ENCODE measurements around the gene RHO.

Gene RHO

DNA sequence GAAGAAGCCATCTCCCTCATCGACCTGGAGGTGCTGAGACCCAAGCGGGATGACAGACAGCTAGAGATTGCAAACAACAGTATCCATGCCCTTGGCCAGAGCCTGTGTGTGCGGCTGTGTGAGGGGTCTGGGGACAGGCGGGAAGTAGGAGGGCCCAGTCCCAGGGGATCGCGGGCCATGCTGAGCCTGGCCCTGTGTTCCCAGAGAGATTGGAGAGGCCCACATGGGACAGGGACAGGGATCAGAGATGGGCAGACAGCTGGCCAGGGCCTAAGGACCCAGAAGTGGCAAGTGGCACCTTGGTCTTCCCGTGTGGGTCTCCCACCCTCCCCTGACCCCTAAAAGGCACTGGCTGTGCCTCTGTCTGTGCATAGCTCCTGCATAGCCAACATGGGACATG is 10.9 kb upstream of the RHO start:
- no peak overlapping the region for H3K9ac ChIP-seq (ENCODE audit: low read length)
- no peak overlapping the region for H2AFZ ChIP-seq (ENCODE audit: low read length)
- H4K20me1 ChIP-seq (ENCODE audit: insufficient read depth, low read length), result no peaks in the 10 kb centered on the region
- H3K36me3 ChIP-seq (replicated peaks; ENCODE audit: insufficient read depth, low read length), result no peaks in the 10 kb centered on the region
- no peaks in the 10 kb centered on the region for H3K9me2 ChIP-seq (replicated peaks; ENCODE audit: insufficient read depth, low read length)
- no peaks in the 10 kb centered on the region for H3K4me1 ChIP-seq (ENCODE audit: low read length)
- H3K4me2 ChIP-seq (ENCODE audit: low read depth, low read length), result no peak overlapping the region
- H3K4me3 ChIP-seq (ENCODE audit: low read length), result no peak overlapping the region
- H3K27me3 ChIP-seq (replicated peaks; ENCODE audit: insufficient read depth, low read length), result no peaks in the 10 kb centered on the region
- no peaks in the 10 kb centered on the region for H3F3A ChIP-seq (ENCODE audit: insufficient read depth, low read length)
- DNase-seq, result no peak
- TF ChIP-seq CTCF (IDR thresholded peaks at IDR 0.05; ENCODE audit: low read length), result no peak
- TF ChIP-seq EZH2 (optimal IDR thresholded peaks at IDR 0.05; ENCODE audit: low read depth, low read length), result no peak
- TF ChIP-seq EZH2phosphoT487 (IDR thresholded peaks at IDR 0.05; ENCODE audit: low read length), result no peak
- H3K27ac ChIP-seq (ENCODE audit: low read length), result no peak overlapping the region
- H3K79me2 ChIP-seq (ENCODE audit: low read length), result no peaks in the 10 kb centered on the region
- H3K9me3 ChIP-seq (replicated peaks; ENCODE audit: insufficient read depth, low read length), result no peaks in the 10 kb centered on the region

DNA sequence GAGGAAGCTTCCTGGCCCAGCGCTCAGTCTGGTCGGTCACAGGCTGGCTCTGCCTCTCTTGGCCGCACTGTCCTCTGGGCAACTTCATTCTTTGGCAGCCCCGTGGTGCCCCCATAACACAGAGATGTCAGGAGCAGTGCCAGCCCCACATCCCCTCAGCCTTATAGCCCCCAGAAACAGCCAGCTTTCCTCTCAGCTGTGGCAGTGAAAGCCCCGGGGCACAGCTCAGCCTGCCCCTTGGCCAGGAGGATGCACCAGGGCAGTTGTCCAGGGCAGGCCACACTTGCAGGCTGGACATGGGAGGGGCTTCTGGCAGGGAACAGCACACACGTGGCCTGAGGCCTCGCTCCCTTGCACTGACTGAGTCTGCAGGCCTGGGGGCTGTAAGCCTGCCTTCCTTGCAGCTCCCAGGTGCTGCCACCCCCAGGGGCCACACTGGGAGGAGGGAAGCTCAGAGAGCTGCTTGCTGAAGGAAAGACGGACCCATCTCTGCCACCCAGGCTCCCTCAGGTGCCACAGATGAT is 10.3 kb upstream of the RHO start:
- Histone ChIP-seq H3K27me3 (replicated peaks; ENCODE audit: insufficient read depth, low read length) (no peaks in the 10 kb centered on the region), H3K4me2 (ENCODE audit: low read depth, low read length) (no peak overlapping the region), H4K20me1 (ENCODE audit: insufficient read depth, low read length) (no peaks in the 10 kb centered on the region), H3K27ac (ENCODE audit: low read length) (no peak overlapping the region), H3K79me2 (ENCODE audit: low read length) (no peaks in the 10 kb centered on the region), H3K4me3 (ENCODE audit: low read length) (no peak overlapping the region), H3K9ac (ENCODE audit: low read length) (no peak overlapping the region), H2AFZ (ENCODE audit: low read length) (no peak overlapping the region), H3K36me3 (replicated peaks; ENCODE audit: insufficient read depth, low read length) (no peaks in the 10 kb centered on the region), H3K9me2 (replicated peaks; ENCODE audit: insufficient read depth, low read length) (no peaks in the 10 kb centered on the region), H3K4me1 (ENCODE audit: low read length) (no peaks in the 10 kb centered on the region), H3K9me3 (replicated peaks; ENCODE audit: insufficient read depth, low read length) (no peaks in the 10 kb centered on the region), H3F3A (ENCODE audit: insufficient read depth, low read length) (no peaks in the 10 kb centered on the region)
- TF ChIP-seq EZH2phosphoT487 (IDR thresholded peaks at IDR 0.05; ENCODE audit: low read length) (no peak), CTCF (IDR thresholded peaks at IDR 0.05; ENCODE audit: low read length) (no peak), EZH2 (optimal IDR thresholded peaks at IDR 0.05; ENCODE audit: low read depth, low read length) (no peak)
- DNase-seq, result no peak

DNA sequence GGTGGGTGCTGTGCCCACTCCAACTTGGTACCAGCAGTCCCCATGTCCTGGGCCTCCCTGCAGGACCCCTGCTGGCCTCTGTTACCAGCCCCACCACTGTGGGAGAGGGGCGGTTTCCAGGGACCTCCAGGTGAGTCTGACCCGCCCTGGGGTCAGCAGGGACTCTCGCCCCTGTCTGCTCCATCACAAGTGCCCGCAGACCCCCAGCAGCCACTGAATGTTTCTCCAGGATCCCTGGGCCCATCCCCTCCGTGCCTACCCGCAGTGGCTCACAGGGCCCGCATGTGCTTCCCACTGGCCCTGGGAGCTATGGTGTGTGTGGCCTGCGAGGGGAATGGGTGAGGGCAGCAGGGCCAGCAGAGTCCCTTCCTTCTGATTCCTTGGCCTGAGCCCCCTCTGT is 9.9 kb upstream of the RHO start:
- no peaks in the 10 kb centered on the region for H3K36me3 ChIP-seq (replicated peaks; ENCODE audit: insufficient read depth, low read length)
- H3K4me3 ChIP-seq (ENCODE audit: low read length), result no peak overlapping the region
- no peaks in the 10 kb centered on the region for H3F3A ChIP-seq (ENCODE audit: insufficient read depth, low read length)
- no peak overlapping the region for H3K4me2 ChIP-seq (ENCODE audit: low read depth, low read length)
- H3K9me3 ChIP-seq (replicated peaks; ENCODE audit: insufficient read depth, low read length), result no peaks in the 10 kb centered on the region
- no peak overlapping the region for H3K27ac ChIP-seq (ENCODE audit: low read length)
- H3K4me1 ChIP-seq (ENCODE audit: low read length), result no peaks in the 10 kb centered on the region
- TF ChIP-seq EZH2phosphoT487 (IDR thresholded peaks at IDR 0.05; ENCODE audit: low read length), result no peak
- TF ChIP-seq EZH2 (optimal IDR thresholded peaks at IDR 0.05; ENCODE audit: low read depth, low read length), result no peak
- no peak for TF ChIP-seq CTCF (IDR thresholded peaks at IDR 0.05; ENCODE audit: low read length)
- H3K79me2 ChIP-seq (ENCODE audit: low read length), result no peaks in the 10 kb centered on the region
- no peaks in the 10 kb centered on the region for H3K9me2 ChIP-seq (replicated peaks; ENCODE audit: insufficient read depth, low read length)
- no peaks in the 10 kb centered on the region for H3K27me3 ChIP-seq (replicated peaks; ENCODE audit: insufficient read depth, low read length)
- no peak overlapping the region for H3K9ac ChIP-seq (ENCODE audit: low read length)
- no peak overlapping the region for H2AFZ ChIP-seq (ENCODE audit: low read length)
- H4K20me1 ChIP-seq (ENCODE audit: insufficient read depth, low read length), result no peaks in the 10 kb centered on the region
- no peak for DNase-seq

All from MM.1S (cell line).